B cell (primary cell): ENCODE data around the gene TMEM250. TPM values are rescaled to one million over a fixed set of nuclear protein-coding genes. Genes with fewer than 3 reads are reported as not detected.

ENCODE experiments used
- ATAC-seq: fragments of 200-7000 bp; cut with Tn5 transposase; one replicate; pipeline ENCODE4 v1.10.0; 2021; ENCODE audit warnings: low read depth, mild to moderate bottlenecking, moderate number of reproducible peaks, moderate library complexity
- CTCF ChIA-PET: fragments of 350-600 bp; sonication (Branson Sonifier 250); formaldehyde crosslinking; loops from one replicate; lab custom pipeline; 2021; ENCODE audit warnings: antibody characterized with exemption, inconsistent platforms; lab: Charles Lee
- POLR2A ChIA-PET: fragments of 350-600 bp; sonication (Branson Sonifier 250); formaldehyde crosslinking; loops from one replicate; lab custom pipeline; 2021; ENCODE audit warnings: antibody characterized with exemption; lab: Charles Lee
- DNase-seq: peaks from one replicate; pipeline ENCODE4 v3.0.0; 2013
- H2AFZ ChIP-seq: 2 replicates; pipeline ENCODE4 v1.6.1; 2012; ENCODE audit warnings: mild to moderate bottlenecking, low read depth, low read length; ENCODE audit not compliant: insufficient read depth, poor library complexity, severe bottlenecking
- H3K27ac ChIP-seq, 2 donors: 1 replicate in 1 of 2; 2 replicates in 1 of 2; pipeline ENCODE4 v1.5.1; 2012 to 2013; ENCODE audit warnings: low read length in 2 of 2, mild to moderate bottlenecking in 2 of 2, moderate library complexity in 1 of 2
- H3K27me3 ChIP-seq, 4 experiments: fragments of 200-600 bp in 1 of 4; sonication (generic) in 1 of 4; replicated peaks in 1 of 4; 1 replicate in 2 of 4; 2 replicates in 2 of 4; pipeline versions ENCODE4 v1.6.1 to v1.7.0; 2013 to 2016; ENCODE audit warnings: low read length in 3 of 4, mild to moderate bottlenecking in 2 of 4, mixed read lengths in 1 of 4, moderate library complexity in 1 of 4; ENCODE audit not compliant: insufficient read depth in 4 of 4, control insufficient read depth in 3 of 4; ENCODE audit errors: control extremely low read depth in 1 of 4
- H3K36me3 ChIP-seq, 2 experiments: replicated peaks in 1 of 2; 1 replicate in 1 of 2; 2 replicates in 1 of 2; pipeline versions ENCODE4 v1.6.1 to v1.7.1; 2013; ENCODE audit warnings: low read length in 1 of 2; ENCODE audit not compliant: insufficient read depth in 2 of 2, control insufficient read depth in 1 of 2; ENCODE audit errors: control extremely low read depth in 1 of 2, extremely low read depth in 1 of 2
- H3K4me1 ChIP-seq, 2 donors: fragments of 200-600 bp in 1 of 2; sonication (generic) in 1 of 2; 1 replicate in 1 of 2; 2 replicates in 1 of 2; pipeline versions ENCODE4 v1.5.1 to v1.6.1; 2013 to 2017; ENCODE audit warnings: low read length in 2 of 2; ENCODE audit not compliant: control insufficient read depth in 2 of 2, insufficient read depth in 2 of 2
- H3K4me2 ChIP-seq: replicated peaks from 2 replicates; pipeline ENCODE3; 2012; ENCODE audit warnings: mild to moderate bottlenecking, low read depth, low read length; ENCODE audit not compliant: poor library complexity, severe bottlenecking
- H3K4me3 ChIP-seq, 5 experiments: fragments of 200-600 bp in 1 of 5; sonication (generic) in 1 of 5; 1 replicate in 3 of 5; 2 replicates in 2 of 5; pipeline versions ENCODE4 v1.5.1 to v1.7.0; 2011 to 2016; ENCODE audit warnings: low read length in 4 of 5, mild to moderate bottlenecking in 4 of 5, low read depth in 2 of 5, control low read depth in 1 of 5, moderate library complexity in 1 of 5; ENCODE audit not compliant: insufficient read depth in 1 of 5; ENCODE audit errors: control extremely low read depth in 1 of 5, extremely low read depth in 1 of 5
- H3K79me2 ChIP-seq: fragments of 200-600 bp; sonication (generic); one replicate; pipeline ENCODE4 v1.6.0; 2016; ENCODE audit warnings: low read length; ENCODE audit not compliant: control insufficient read depth, insufficient read depth
- H3K9ac ChIP-seq: fragments of 200-600 bp; sonication (generic); 2 replicates; pipeline ENCODE4 v1.6.1; 2017; ENCODE audit warnings: mild to moderate bottlenecking, low read length, moderate library complexity
- H3K9me3 ChIP-seq, 3 donors: one replicate each; pipeline versions ENCODE4 v1.6.1 to v1.7.1; 2013; ENCODE audit warnings: low read length in 2 of 3; ENCODE audit not compliant: control insufficient read depth in 2 of 3, insufficient read depth in 1 of 3; ENCODE audit errors: control extremely low read depth in 1 of 3
- H4K20me1 ChIP-seq: 2 replicates; pipeline ENCODE4 v1.6.0; 2012; ENCODE audit warnings: mild to moderate bottlenecking, low read length; ENCODE audit not compliant: insufficient read depth, control insufficient read depth, poor library complexity, severe bottlenecking
- H3K27ac Mint-ChIP-seq: one replicate; pipeline ENCODE4 v1.8.0; 2021; ENCODE audit warnings: mixed read lengths
- H3K27me3 Mint-ChIP-seq: one replicate; pipeline ENCODE4 v1.8.0; 2021; ENCODE audit warnings: mixed read lengths
- H3K4me1 Mint-ChIP-seq: one replicate; pipeline ENCODE4 v1.8.0; 2021; ENCODE audit warnings: mixed read lengths
- H3K4me3 Mint-ChIP-seq: one replicate; pipeline ENCODE4 v1.8.0; 2021; ENCODE audit warnings: mixed read lengths
- H3K9me3 Mint-ChIP-seq: one replicate; pipeline ENCODE4 v1.8.0; 2022; ENCODE audit warnings: mixed read lengths; ENCODE audit not compliant: insufficient read depth
- CTCF ChIP-seq: fragments of 200-600 bp; IDR thresholded peaks from one replicate; pipeline ENCODE4 v1.8.0; 2022; ENCODE audit warnings: antibody characterized with exemption, mild to moderate bottlenecking
- EZH2 ChIP-seq: IDR thresholded peaks from 2 replicates; pipeline ENCODE4 v1.6.1; 2012; ENCODE audit warnings: borderline replicate concordance, low read depth, mild to moderate bottlenecking, moderate library complexity, low read length; ENCODE audit not compliant: insufficient read depth, poor library complexity, severe bottlenecking
- WGBS: methylation state at CpG from one replicate; pipeline ENCODE4 v1.1.5; 2013; ENCODE audit warnings: missing lambda C conversion rate; ENCODE audit not compliant: insufficient coverage; 5-methylcytosine and 5-hydroxymethylcytosine counted together
- intact Hi-C: fragments of 100-400 bp; cut with micrococcal nuclease; formaldehyde crosslinking; loops from one replicate; pipeline ENCODE4 v1.10.0; 2022
- polyA plus RNA-seq: library from polyadenylated mRNA; depleted of rRNA; stranded (reverse); fragments of >200 nt; gene quantifications from 2 replicates; pipeline ENCODE4 v1.2.3, GENCODE V29; 2012
- total RNA-seq, 2 donors: library from RNA; stranded (reverse); fragments of 120-200 nt in 1 of 2; gene quantifications; 1 replicate in 1 of 2; 2 replicates in 1 of 2; pipeline versions ENCODE4 v1.2.3 to v1.2.4, GENCODE V29; 2013 to 2022

The TMEM250 gene
- total and polyA plus RNA-seq, 2 donors (not counting 1 experiment from before 2014, with no cell fraction given) = 11.1 to 29.6 TPM

GRCh38 chr9:136081113-136081825, 37.4 kb downstream of the TMEM250 start:
- Histone ChIP-seq H3K4me3 (no peak overlapping the region), H4K20me1 (no peaks in the 10 kb centered on the region), H3K9ac (no peak overlapping the region), H3K4me2 (no peak overlapping the region), H3K4me1 (peaks cover 2 to 4% of the 10 kb centered on the region in 2 donors), H3K9me3 (no peaks in the 10 kb centered on the region), H3K27me3 (no peaks in the 10 kb centered on the region), H3K27ac (no peak overlapping the region), H2AFZ (no peak overlapping the region), H3K79me2 (no peaks in the 10 kb centered on the region), H3K36me3 (no peaks in the 10 kb centered on the region)
- Mint-ChIP-seq H3K4me3 (no peak overlapping the region), H3K4me1 (peaks cover 2% of the 10 kb centered on the region), H3K27ac (no peak overlapping the region), H3K27me3 (peaks cover under 1% of the 10 kb centered on the region), H3K9me3 (no peaks in the 10 kb centered on the region)
- ChIA-PET CTCF (no interaction called here), POLR2A (no interaction called here)
- ATAC-seq (no peak), DNase-seq (no peak)
- WGBS = 84% methylated on average over 27 of the region's 27 CpGs
- intact Hi-C loops = no loop called here
- no peak for TF ChIP-seq CTCF
- TF ChIP-seq EZH2 = no peak

- ChIA-PET POLR2A (no interaction called here), CTCF (no interaction called here)
- Mint-ChIP-seq H3K9me3 (no peaks in the 10 kb centered on the region), H3K27me3 (peaks cover 5% of the 10 kb centered on the region), H3K27ac (no peak overlapping the region), H3K4me1 (peaks cover 8% of the 10 kb centered on the region), H3K4me3 (no peak overlapping the region)
- TF ChIP-seq CTCF = no peak
- TF ChIP-seq EZH2 = no peak
- no peak overlapping the region for H3K9ac ChIP-seq
- peaks cover 7 to 9% of the 10 kb centered on the region in 2 donors for H3K4me1 ChIP-seq
- 88% methylated on average over 23 of the region's 23 CpGs for WGBS
- H3K9me3 ChIP-seq = no peaks in the 10 kb centered on the region
- no peak overlapping the region for H3K4me2 ChIP-seq
- H3K27ac ChIP-seq = no peak overlapping the region
- H3K36me3 ChIP-seq = no peaks in the 10 kb centered on the region
- no peaks in the 10 kb centered on the region for H3K79me2 ChIP-seq
- H2AFZ ChIP-seq = no peak overlapping the region
- H4K20me1 ChIP-seq = no peaks in the 10 kb centered on the region
- intact Hi-C loops = no loop called here
- DNase-seq (no peak), ATAC-seq (no peak)
- H3K27me3 ChIP-seq = peaks cover 0 to 1% (median 0%) of the 10 kb centered on the region in 4 experiments
- no peak overlapping the region for H3K4me3 ChIP-seq
Measured at GRCh38 chr9:136080716-136081112, 38.0 kb downstream of the TMEM250 start.
